HG03575 (cell line): ENCODE results near the gene NUPR2.
"Not testable (repeated sequence)": the region's sequence is repeated elsewhere in the genome, so short reads cannot be mapped to it uniquely, and the experiment has no call there.

ENCODE experiments used
- ATAC-seq: cut with Tn5 transposase; IDR thresholded peaks from one replicate; pipeline ENCODE4 v1.9.1; 2021; ENCODE audit not compliant: unreplicated experiment, insufficient number of reproducible peaks, low FRiP score; ENCODE audit errors: extremely low read depth

The NUPR2 gene

GRCh38 chr7:56091591-56091990 lies 24.6 kb downstream of the NUPR2 start:
- no peak for ATAC-seq

- no peak for ATAC-seq
These were observed 28.8 kb downstream of the NUPR2 start for GRCh38 chr7:56087445-56087844.

GRCh38 chr7:56086761-56087160 lies 29.5 kb downstream of the NUPR2 start:
- ATAC-seq = no peak

DNA sequence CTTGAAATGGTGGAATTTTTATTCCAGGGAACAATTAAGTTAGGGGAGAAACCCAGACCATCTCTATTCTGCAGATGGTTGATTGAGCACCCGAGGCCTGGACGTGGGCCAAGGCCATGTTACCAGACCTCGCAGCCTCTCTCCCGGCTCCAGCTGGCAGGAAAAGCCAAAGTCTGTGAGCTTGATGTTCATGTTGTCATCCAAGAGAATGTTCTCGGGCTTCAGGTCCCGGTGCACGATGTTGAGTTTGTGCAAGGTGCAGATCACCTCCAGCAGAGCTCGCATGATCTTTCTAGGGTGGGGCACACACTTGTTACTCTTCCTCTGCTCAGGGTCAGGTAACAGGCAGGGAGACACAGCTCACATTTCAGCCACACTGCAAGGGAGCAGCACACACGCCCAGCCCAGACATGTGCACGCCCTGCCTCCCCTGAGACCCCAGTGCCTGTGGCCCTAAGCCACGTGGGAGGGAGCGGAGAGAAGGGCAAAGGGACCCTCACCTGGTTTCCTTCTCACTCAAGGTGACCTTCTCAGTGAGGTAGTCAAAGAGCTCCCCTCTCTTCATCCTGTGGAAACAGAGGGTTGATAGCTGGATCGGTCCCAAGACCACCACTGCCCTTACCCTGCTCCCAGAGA lies 32.9 kb downstream of the NUPR2 start:
- no peak for ATAC-seq

- no peak for ATAC-seq
These were observed 34.4 kb downstream of the NUPR2 start for GRCh38 chr7:56081626-56082340.

DNA sequence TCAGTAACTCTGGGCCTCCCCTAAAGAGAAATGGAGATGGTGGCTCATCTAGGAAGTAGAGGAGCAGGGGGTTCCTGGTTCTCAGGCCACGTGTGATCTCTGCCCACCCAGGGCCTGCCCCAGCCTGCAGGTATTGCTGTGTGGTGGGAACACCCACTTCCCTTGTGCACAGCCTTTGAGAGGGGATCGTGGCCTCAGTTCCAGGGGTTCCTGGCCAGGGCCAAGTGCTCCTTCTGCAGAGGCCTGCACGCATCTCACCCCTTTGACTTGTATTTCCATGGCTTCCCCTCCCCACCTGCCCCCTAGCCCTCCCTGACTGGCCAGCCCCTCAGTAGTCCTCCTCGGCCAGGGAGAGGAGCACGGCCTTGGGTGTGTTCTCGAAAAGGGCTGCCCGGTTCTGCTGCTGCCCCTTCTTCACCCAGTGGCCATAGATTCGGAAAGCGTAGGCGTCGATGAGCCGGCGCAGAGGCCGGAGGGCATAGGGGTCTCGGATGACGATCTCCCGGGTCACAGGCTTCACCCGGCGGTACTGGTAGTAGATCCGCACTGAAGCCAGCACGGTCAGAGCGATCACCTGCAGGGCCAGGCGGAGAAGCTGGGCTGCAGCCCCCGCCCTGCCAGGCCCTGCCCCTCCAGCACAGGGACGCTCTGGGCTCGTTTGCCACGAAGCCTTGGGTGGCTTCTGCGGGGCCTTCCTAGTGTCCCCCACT lies 35.3 kb downstream of the NUPR2 start:
- not testable (repeated sequence) for ATAC-seq

DNA sequence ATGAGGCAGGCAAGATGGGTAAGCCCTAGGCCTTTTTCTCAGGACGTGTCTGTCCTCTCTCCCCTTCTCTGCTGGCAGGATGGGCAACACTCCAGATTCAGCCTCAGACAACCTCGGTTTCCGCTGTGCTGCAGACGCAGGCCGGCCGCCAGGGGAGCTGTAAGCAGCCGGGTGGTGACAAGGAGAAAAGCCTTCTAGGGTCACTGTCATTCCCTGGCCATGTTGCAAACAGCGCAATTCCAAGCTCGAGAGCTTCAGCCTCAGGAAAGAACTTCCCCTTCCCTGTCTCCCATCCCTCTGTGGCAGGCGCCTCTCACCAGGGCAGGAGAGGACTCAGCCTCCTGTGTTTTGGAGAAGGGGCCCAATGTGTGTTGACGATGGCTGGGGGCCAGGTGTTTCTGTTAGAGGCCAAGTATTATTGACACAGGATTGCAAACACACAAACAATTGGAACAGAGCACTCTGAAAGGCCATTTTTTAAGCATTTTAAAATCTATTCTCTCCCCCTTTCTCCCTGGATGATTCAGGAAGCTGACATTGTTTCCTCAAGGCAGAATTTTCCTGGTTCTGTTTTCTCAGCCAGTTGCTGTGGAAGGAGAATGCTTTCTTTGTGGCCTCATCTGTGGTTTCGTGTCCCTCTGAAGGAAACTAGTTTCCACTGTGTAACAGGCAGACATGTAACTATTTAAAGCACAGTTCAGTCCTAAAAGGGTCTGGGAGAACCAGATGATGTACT lies 36.6 kb downstream of the NUPR2 start:
- no peak for ATAC-seq

- no peak for ATAC-seq
These were observed 38.0 kb downstream of the NUPR2 start for GRCh38 chr7:56078196-56078595.

DNA sequence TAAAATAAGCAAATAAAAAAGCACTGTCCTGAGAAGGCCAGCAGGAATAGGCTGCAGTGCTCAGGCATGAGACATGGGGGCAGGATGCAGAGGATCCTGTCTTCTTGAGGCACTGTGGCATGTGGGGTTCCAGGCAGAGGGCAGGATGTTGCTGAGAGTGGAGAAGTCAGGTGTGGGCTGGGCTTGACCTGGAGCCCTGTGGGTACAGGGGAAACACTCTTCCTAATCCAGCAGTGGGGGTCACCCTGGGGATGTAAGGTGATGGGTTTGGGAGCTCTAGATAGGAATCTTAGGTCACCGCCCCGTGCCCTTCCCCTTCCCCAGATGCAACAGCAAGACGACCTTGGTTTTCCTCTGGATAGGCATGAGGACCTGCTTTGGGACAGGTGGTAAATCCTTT lies 38.5 kb downstream of the NUPR2 start:
- no peak for ATAC-seq

GRCh38 chr7:56074371-56074791 lies 41.8 kb downstream of the NUPR2 start:
- ATAC-seq = peak; percentile 64

- ATAC-seq = not testable (repeated sequence)
These were observed 49.8 kb downstream of the NUPR2 start for GRCh38 chr7:56066376-56066775.
